ENCODE data around the gene RBM19.

The RBM19 gene

DNA sequence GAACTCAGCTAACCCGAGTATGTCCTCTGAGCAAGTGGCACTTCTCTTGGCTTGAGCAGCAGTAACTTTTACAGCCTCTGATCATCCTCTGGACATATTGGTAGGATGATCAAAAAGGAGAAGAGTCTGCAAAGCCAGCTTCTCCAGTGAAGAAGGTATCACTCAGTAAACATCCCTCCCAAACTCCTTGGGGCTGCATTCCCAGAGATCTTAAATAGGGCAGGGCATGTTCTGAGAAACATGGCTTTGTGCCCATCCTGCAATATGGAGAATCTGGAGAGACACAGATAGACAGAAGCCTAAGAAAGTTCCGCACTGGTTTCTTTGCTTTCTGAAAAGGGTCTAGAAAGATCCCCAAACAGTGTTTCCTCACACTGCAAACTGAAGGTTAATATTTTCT lies 65.4 kb downstream of the RBM19 start:
- DNase-seq = no peak

DNA sequence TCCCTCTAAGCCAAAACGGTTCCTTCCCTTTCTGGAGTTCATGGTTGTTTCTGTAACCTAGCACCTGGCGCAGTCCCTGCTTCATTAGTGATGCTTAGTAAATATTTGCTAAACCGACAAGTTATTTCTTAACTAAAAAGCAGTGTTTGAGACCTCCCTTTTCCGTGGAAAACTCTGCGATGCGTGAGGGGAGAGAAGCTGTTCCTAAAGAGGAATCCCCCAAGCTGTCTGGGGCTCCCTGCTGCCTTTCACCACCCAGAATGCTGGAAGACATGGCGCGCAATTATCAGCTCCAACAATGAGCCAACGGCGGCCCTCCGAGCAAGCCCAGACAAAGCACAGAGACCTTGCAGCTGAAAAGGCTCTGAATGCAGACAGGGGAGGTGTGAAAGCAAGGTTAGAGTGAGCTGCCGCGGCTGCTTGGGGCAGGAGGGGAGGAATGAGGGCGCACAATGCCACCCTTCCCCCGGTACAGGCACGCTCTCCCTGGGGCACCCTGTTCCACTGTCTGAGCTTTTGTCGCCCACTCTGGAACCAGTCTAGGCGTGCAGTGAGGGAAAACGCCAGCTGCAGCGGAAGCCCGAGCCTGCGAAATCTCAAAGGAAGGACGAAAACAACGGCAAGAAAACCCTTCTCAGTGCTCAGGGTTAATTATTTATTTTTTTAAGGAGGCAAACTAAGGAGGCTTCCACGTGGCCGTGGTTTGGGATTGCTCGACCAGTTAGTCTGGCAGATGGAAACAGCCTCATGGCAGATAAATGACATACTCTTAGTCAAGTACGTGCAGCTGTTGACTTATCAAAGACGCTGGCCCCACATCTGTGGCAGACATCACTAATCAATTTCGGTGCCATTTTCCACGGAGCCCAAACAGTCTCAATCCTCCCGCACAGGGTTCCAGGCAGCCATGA lies 66.3 kb downstream of the RBM19 start:
- no peak for DNase-seq

DNA sequence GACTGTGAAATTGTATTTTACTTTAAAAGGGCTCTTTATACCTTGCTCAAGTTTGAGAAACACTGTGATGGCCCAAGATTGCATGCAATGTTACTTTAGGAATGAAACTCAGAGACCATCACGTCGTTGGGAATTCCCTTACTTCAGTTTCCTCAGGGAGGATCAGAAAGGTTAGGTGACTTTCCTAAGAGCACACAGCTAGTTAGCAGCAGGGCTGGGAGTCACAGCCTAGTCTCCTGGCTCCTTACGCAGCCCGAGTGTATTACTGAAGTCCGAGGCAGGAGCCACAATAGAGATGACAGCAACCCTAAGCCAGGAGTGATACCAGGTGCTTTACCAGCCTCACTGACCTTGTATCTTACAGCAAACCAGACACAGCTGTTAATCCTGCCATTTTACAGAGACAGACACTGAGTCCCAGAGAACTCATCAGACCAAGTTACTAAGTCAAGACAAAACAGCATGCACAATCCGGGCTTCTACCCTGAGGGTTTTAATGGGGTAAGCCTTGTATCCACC lies 67.0 kb downstream of the RBM19 start:
- no peak for DNase-seq

DNA sequence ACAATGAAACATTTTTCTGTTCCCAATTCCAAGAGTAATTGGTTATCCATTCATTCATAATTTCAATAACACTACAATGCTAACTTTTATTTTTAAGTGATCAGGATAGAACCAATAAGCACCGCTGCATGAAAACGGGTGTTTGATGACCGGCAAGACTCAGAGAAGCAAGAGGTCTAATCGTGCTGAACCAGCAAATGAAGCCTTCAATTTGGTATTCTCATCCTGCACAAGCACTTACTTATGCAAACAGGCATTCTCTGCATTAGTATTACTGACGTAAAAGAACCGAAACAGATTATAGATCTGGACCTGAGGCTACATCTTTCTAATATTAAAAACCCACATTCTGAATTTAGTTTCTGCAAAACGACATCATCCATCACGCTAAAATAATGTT lies 67.7 kb downstream of the RBM19 start:
- DNase-seq = no peak

DNA sequence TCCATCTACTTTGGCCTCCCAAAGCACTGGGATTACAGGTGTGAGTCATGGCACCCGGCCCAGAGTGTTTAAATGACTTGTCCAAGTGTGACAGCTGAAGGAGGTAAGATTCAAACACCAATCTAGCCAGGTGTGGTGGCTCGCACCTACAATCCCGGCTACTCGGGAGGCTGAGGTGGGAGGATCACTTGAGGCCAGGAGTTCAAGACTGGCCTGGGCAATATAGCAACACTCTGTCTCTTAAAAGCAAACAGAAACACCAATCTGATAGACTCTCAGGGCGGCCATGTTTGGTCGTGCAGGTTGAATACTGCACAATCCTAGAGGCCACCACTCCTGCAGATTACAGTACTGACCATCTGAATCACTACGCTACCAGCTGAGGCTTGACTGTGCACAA lies 68.7 kb downstream of the RBM19 start:
- no peak for DNase-seq

DNA sequence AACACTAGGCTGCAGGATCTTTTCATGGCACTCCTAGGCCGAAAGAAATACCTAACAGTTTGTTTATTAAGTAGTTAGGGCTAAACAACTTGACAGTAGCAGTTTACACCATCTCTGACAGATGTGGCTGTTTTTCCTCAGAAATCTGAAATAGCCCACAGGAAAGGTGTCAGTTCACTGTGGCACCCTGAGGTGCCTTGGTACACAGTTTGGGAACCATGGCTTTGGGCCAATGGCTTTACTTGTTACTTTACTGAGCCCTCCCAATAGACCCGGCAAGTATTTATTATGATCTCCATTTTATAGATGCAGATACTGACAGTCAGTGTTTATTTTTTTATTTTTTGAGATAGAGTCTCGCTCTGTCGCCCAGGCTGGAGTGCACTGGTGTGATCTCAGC lies 69.3 kb downstream of the RBM19 start:
- DNase-seq = no peak

DNA sequence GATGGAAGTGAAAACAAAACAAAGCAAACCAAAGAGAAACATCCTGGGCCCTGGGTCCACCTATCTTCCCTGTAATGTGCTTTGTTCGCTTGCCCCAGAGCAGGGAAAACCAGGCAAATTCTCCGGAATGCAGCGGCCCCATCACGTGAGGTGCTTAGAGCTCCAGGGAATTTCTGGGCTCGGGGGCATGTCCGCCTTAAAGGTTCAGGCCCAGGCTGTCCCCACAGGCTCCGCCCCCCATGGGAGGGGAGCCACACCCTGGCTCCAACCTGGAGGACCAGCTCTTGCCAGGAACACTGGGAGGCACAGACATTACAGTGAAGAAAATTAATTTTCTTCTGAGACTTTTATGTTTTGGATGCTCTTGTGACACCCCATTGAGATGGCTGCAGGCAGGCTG lies 69.9 kb downstream of the RBM19 start:
- DNase-seq = no peak

DNA sequence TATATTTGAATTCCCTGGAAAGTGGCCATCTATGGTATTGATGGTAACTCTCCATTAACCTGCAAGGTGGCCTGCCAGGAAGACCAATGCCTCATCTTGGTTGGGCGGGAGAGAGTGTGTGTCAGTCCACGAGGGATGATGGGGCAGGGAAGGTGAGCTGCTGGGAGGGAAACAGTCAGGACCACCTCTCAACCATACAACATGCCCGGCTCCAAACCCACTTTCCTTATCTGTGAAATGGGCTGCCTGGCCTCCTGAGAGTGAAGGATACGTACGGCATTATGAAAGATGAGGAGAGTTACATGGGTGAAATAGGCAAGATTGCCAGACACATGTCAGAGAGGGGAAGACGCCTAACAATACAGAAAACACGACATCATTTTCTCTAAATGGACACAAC lies 70.9 kb downstream of the RBM19 start:
- DNase-seq = no peak

DNA sequence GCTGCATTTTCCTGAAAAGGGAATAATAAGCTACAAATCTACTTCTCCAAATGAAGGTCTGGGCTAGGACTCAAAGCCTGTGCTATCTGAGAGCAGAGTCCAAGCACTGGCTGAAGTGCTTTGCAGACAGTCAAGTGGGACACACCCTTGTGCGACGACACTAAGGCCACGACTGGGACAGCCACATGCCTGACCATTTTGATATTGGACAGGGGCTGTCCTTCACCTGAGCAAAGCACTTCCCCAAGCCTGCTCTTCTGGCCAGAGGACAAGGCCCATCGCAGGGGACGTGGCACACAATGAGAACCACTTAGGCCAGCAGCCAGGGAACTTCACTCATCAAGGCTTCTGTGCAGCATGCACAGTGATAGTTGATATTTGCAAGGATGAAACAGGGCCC lies 71.4 kb downstream of the RBM19 start:
- DNase-seq = no peak

DNA sequence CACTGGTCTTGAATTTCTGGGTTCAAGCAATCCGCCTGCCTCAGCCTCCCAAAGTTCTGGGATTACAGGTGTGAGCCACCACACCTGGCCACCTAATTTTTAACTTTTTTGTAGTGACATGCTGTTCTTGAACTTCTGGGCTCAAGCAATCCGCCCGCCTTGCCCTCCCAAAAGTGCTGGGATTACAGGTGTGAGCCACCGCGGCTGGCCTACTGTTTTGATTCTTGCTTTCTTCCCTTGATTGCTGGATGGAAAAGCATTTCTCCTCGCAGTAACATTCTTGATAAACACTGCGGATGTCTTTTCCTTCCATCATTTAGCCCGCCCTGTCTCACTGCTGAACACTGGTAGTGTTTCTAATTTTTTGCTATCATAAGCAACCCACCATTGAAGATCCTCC lies 72.9 kb downstream of the RBM19 start:
- no peak for DNase-seq

DNA sequence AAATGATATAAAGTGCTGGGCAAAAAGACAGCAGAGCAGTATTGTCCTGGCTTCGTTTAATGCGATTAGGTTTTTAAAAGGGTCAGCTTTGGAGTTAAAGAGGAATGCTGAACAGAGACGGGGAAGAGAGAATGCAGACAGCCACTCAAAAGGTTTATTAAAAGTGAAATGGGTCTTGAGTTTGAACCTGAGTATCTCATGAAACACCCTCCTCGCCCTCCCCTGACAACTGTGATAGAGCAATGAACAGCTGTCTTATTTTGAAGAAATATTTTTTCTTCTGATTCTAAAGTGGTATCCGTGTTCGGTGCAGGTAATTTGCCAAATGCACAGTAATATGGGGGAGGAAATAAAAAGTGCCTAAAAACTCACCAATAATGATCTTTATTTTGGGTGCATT lies 73.6 kb downstream of the RBM19 start:
- DNase-seq = no peak

DNA sequence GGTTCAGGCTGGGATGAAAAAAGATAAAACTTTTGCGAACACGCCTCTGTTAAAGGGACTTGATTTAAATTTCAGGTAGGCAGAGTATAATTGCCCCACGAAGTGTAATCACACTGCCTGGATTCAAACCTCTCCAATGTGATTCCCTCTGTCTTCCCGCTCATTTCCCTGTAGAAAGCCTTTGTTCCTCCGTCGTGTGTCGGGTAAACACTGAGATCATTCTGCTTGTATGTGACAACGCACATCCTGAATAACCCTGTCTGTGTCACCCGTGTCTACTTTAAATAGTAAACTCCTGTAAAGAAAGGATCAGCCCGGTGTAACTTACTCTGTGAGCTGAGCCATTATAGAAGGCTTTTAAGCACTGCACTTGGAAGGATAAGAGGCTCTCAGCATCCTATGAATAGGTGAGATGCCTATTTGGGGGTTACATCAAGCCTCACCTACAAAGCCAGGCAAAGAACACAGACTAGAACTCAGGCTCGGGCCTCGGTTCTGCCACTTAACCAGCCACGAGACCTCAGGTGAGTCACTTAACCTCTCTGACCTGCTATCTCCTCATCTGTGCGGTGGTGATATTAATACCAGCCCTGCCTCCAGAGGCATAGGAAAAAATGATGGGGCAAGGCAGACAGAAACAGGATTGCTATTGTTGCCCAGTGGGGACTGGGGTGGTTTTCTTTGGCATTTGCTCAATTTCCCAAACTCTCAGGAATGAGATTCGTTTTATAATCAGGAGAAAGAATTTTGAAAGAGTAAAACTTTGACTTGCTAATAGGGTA lies 74.2 kb downstream of the RBM19 start:
- no peak for DNase-seq

DNA sequence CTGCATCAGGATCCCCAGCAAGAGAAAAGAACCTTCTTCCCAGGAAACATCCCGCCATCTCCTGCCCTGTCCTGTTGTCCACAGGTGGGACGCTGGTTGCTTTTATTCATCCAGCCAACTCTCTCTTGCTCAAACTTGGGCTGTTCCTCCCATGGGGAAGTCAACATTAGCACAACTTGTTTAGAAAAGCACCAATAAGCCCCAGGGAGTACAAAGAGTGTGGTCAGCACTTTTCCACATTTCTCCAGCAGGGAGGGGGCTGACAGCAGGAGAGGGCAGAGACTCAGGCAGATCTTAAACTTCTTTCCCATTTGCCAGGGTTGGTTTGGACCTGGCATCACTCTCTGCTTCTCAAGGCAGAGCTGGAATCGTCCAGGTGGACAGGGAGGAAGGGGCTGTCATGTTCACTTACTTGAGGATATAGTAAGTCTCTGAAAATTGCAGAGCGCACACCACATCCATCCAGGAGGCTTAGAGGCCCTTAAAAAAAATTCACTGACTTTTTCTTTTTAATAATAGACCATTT lies 74.9 kb downstream of the RBM19 start:
- DNase-seq = no peak

DNA sequence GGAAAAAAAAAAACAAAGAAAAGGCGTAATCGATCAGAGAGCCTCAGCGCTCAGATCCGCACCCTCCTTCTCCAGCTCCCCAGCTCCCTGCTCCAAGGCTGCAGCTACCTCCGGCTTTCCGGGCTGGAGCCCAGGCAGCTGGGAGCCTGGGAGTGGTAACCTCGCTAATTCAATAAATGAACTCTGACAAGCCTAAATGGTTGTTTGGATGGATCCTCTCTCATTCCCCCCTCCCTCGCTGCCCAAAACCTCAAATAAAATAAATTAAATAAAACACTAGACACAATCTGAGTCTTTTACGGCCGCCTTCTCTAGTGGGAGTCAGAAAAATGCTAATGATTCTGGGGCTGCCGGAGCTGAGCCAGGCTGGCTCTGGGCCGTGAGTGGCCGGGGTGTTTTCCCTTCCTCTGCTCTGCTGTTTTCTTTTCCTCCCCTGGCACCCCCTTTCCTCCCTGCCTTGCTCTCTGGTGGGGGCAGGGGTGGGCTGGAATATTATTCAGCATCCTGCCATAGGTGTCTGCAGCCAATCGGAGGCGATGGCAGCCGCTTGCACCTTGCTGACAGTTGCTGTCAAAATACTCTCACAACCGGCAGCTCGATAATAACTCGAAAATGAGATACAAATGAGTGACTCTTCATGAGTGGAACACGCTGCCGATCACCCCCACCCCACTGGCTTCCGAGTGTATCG lies 76.1 kb downstream of the RBM19 start:
- no peak for DNase-seq

DNA sequence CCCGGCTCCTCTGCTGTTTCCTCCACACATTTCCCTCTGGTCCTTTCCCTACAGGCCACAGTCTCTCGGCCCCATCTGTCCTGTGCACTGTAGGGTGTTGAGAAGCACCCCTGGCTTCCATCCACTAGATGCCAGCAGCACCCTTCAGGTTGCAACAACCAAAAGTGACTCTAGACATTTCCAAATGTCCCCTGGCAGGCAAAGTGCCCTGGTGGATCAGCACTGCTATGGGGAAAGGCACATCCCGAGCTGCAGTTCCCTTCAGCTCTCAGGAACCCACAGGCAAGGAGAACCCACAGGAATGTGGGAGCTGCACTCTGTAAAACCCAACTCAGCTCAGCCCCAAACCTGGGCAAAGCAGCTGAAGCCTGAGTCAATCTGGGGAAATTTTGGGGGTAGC lies 77.0 kb downstream of the RBM19 start:
- no peak for DNase-seq

DNA sequence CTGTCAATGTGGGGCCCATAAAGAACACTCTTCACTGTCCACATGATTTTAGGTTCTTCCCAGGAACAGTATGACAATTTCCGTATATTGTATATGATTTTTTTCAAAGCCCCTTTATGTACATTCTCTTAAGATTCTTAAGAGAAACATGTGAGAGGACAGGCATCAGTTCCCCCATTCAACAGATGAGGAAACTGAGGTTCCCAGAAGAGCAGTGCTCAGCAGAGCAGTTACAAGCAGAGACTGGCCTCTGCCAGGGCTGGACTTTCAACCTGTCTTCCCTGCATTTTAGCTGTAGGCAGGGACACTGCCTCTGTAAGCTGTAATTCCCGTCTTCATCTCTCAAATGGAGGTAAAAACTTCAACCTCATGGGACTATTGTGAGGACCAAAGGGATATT lies 77.7 kb downstream of the RBM19 start:
- DNase-seq = no peak

DNA sequence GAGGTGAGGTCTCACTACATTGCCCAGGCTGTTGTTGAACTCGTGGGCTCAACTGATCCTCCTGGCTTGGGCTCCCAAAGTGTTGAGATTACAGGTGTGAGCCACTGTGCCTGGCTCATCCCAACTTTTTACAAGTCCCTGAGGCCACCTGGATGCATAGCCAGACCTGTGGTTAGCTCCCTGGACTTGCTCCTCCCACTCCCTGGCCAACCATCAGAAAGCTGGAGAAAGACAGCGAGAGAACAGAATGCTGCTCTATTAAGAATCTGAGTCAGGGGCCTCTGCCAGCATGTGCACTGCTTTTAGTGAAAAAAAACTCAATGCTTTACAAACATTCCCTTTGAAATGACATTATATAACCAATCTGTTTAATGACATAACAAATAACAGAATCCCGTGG lies 78.2 kb downstream of the RBM19 start:
- no peak for DNase-seq

DNA sequence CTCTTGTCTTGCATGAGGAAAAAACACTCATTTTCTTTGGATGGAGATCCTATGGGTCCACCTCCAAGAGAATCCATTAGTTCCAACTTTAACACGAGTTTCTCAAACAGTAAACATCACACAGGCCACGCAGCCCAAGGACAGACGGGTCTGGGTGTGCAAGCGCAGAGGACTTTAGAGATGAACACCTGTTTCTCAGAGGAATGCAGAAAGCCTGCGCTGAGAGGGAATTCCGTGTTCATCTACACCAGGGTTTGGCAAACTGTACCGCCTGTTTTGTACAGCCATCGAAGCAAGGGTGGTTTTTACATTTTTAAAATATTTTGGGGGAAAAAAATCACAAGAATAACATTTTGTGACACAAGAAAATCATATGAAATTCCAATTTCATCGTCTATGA lies 79.4 kb downstream of the RBM19 start:
- DNase-seq = no peak

DNA sequence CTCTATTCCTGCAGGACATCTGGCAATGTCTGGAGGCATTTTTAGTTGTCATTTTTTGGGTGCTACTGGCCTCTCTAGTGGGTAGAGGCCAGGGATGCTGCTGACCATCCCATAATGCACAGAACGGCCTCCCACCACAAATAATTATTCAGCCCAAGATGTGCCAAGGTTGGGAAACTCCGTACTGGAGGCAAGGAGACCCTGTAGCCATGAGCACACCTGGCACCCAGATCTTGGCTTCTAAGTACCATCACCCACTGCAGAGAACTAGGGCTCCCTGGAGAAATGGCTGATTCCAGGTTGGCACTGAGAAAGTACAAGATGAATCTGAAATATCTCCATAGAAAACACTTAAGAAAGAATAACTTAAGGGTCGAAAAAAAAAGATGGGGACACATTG lies 81.7 kb downstream of the RBM19 start:
- no peak for DNase-seq

DNA sequence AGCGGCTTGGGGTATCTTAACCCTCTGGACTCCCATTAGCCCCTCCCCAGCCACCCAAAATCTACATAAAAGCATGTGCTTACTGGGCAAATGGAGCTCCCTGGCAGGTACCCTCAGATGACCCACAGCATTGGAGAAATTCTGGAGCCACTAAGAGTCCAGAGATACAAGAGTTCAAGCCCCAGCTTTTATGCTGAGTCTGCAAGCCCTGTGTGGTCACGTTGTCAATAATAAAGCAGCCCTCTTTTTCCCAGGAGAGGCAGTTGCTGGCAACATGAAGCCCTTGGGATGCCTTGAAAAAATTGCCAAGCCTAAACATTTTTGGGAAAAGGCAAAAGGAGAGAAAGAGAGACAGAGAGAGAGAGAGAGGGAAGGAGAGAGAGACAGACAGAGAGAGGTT lies 83.4 kb downstream of the RBM19 start:
- no peak for DNase-seq

DNA sequence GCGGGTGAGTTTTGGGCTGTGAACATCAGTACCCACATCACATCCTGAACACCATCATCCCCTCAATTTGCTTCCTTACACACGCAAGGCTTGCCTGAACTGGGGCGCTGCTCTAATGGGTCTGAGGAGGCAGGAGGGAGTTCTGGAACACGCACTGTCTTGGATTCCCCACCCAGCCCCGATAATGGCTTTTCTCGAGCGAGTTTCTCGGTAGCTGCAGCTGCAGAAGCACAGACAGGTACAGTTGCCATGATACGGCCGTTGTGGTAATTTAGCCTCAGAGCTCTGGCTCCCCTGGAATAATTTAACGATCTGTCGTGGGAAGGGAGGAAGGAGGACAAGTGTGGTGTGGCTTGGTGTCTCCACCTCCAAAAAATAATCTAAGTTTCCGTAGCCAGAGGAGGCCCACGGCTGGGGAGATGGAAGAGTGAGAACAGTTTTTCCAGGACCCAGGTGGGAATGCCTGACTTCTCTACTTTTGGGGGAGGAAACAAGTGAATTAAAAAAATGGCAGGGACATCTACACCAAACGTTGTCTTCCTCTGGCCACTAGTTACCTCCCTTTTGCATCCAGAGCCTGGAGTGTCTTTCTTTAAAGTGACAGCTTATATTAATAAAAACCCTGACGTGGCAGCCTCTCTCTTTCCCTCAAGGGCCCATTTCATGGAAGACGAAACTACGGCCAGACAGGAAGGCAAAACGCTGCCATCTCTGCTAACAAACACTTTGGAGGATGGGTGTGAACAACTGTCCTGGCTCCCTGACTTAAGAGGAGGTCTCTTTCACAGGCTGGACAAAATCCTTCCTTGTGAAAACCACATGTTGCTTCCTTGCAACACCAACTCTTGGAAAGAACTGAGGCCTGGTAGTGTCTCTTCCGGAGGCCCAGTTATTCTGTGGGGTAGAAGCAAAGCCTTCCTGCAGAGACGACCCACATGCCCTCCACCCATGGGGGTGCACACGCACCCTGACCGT lies 84.8 kb downstream of the RBM19 start:
- no peak for DNase-seq

DNA sequence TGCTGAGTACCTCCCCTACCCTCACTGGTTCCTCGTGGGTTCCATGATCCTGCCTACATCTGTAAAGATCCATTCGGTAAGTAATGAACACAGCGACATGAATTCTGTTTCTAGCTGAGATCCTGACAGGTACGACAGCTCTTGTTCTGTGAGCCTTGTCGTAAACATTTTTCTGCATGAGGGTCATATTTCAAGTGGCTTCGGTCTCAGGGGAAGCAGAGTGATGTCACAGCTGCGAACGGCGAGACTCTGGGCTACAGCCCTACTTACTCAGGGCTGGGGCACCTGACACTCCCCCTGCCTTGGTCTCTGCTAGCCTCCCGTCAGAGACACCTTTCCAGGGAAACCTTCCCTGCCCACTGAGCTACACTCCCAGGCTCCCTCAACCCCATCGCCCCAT lies 85.8 kb downstream of the RBM19 start:
- no peak for DNase-seq
